HG02885 (cell line): ENCODE measurements around the gene CLCNKB.
"Not testable (repeated sequence)": the region's sequence is repeated elsewhere in the genome, so short reads cannot be mapped to it uniquely, and the experiment has no call there.

ENCODE experiments used
- ATAC-seq: cut with Tn5 transposase; IDR thresholded peaks from one replicate; pipeline ENCODE4 v1.9.1; 2021; ENCODE audit warnings: mild to moderate bottlenecking; ENCODE audit not compliant: unreplicated experiment, poor library complexity

The CLCNKB gene

DNA sequence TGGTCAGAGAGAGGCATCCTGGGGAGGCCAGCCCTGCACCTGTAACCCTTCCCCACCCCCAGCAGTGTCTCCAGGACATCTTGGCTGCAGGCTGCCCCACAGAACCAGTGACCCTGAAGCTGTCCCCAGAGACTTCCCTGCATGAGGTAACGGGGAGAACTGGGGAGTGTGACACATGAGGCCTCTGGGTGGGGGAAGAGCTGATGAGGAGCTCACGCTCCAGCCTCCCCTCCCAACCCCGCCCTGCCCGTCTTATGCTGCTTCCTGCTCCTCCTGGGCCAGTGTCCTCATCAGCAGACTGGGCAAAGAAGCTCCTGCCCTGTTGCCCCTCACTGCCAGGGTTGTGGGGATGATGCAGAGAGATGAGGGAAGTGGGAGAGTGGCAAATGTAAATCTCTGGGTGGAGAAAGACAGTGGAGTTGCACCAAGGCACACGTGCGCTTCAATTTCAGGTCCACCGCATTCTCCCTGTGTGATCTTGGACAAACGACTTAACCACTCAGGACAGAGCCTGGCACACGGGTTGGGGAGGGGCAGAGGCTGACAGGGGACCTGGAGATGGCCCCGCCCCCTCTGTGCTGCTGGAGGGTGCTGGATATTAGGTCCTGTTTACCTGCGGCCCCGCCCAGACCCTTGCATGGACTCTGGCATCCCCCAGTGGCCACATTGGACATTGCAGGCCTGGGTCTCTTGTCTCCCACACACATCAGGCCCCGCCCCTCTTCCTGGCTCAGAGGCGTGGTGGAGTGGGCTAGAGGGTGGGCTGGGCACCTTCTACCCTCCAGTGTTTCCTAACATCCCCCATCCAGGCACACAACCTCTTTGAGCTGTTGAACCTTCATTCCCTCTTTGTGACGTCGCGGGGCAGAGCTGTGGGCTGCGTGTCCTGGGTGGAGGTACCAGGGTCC, 12.3 kb downstream of the CLCNKB start:
- peak; percentile 73 for ATAC-seq

- ATAC-seq: not testable (repeated sequence)
Observed at GRCh38 chr1:16056521-16056912, 12.9 kb downstream of the CLCNKB start.

DNA sequence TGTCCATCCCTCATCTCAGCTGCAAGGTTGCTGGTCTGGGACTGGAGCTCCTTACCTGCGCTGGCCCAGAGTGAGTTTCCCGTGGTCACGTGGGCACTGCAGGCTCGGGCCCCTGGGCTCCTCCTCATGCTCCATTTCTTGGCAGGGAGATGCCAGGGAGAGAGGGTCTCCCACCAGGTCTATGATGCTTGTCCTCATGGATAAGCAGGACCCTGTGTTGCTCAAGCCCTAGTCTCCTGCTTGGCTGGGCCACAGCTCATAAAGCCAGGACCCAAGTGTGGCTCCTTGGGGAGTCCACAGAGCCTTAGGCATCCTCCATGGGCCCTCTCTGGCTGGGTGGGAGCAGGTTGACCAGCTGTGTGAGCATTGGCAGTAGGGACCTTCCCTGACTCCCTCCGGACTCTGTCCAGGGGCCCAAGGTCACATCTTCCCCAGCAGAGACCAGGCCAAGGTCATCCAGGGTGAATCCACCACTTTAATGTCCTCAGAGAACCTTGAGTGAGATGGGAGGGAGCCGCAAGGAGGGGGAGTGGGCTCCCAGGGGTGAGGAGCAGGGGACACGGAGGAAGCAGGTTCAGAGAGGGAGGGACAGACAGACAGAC, 13.8 kb downstream of the CLCNKB start:
- not testable (repeated sequence) for ATAC-seq

DNA sequence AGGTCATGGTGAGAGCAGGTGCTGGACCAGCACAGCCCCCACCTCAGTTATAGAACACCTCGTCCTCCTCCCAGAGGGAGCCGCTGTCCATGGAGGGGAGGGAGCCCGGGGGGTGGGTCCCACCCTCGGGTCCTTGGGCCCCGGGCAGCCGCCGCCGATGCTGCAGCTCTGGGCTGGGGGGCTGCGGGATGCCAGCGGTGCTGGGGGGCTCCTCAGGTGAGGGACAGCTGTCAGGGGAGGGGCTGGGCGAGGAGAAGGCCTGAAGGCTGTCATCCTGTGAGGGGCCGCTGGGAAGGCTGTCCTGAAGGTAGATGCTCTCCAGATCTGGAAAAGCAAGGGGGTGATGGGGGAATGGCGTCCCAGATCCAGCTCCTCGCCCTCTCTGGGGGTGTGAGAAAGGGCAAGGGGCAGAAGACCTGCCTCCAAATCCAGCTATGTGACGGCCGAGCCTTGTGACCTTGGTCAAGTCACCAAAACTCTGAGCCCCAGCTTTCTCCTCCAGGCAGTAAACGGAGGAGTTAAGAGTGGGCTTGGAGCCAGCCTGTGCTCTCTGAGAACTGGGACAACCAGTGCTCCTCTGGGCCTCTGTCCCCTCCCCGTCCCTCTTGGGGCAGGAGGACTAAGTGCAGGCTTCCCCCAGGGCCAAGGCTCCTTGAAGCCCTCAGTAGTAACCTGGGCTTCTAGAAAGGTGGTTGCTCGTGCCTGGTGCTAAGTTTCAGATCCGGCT, 15.0 kb downstream of the CLCNKB start:
- not testable (repeated sequence) for ATAC-seq

- no peak for ATAC-seq
Observed at GRCh38 chr1:16061266-16061665, 17.7 kb downstream of the CLCNKB start.

GRCh38 chr1:16061989-16062686, 18.6 kb downstream of the CLCNKB start:
- not testable (repeated sequence) for ATAC-seq

- ATAC-seq: not testable (repeated sequence)
Observed at GRCh38 chr1:16062687-16063075, 19.1 kb downstream of the CLCNKB start.

DNA sequence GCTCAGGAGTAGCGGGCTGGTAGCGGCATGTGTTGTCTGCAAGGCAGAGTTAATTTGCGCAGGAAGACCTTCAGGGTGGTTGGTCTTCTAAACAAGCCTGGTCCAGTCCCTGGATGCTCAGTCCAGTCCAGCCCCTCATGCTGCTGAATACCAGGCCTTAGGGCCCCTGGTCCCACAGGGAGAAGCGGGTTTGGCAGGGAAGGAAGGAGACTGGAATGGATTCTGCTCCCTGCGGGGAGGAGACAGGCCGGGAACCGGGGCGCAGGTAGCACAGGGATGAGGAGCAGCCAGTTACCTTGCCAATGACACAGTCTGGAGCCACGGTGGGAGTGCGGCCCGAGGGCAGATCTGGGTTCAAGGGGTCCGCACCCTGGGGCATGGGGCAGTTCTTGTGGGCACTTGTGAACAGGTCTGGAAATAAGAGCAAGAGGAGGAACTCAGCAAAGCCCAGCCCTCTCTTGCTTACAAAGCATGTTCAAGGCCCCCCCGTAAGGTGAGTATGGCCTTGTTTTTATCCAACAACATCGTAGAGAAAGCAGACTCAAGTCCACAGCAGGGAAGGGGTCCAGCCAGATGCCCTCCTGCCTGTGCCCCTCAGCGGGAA, 19.7 kb downstream of the CLCNKB start:
- ATAC-seq: no peak

DNA sequence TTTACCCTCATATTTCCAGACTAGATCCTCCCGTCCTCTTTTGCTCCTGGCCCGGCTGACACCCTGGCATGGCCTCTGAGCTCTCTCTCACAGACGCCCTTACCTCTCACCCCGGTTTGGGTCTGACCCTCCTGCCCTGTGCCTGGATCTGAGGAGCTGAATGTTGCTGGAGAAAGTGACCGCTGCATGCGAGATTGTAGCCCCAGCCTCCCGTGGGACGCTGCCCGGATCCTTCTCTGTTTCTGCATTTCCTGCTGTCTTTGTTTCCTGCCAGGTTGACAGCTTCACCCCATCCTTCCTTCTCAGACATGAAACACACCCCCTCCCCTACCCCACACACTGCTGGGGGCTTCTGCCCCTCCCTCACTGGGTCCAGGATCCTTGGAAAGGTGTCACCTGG, 20.3 kb downstream of the CLCNKB start:
- no peak for ATAC-seq

DNA sequence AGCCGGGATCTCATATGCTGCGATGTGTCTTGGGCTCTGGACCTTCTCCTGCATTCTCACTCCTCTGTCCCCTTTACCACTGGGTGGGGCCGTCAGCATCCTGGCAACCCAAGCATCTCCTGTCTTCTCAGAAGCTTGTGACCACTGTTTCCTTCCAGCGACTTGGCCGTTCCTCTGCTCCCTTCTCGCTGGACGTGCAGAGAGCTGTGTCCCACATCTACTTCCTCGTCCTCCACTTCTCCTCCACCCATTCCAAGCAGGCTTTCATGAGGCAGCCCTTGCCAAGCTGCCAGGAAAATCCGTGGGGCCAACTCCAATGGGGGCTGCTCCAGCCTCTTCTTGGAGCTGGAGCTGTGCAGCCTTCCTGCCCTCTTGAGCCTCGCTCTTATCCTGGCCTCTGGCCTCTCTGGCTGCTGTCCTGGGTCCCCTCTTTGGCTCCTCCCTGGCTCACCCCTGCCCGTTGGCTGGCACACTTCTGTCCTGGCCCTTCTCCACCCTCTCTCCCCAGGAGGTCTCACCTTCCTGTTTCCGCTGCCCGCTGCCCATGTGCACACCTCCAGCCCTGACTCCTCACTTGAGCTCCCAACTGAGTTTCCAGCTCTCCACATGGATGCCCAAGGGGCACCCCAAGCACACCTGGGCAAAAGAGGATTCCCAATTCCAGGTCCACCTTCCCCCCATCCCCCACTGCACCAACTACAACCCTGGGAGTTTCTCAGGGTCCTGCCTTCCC, 21.1 kb downstream of the CLCNKB start:
- ATAC-seq: no peak

DNA sequence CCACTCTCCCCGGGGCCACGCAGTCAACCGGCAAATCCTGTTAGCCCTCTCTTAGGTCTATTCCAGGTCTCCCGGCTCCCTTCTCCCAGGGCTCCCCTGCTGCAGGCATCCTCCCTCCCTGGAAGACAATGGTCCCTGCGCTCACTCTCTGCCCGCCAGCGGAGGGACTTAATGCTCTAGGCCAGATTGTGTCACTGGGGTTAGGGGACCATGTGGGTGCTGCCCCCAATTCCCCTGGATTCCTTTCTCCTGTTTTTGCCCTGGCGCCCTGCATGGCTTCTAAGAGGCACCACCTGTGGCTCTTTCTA, 21.6 kb downstream of the CLCNKB start:
- ATAC-seq: no peak

- ATAC-seq: no peak
Observed at GRCh38 chr1:16066245-16066644, 22.7 kb downstream of the CLCNKB start.

DNA sequence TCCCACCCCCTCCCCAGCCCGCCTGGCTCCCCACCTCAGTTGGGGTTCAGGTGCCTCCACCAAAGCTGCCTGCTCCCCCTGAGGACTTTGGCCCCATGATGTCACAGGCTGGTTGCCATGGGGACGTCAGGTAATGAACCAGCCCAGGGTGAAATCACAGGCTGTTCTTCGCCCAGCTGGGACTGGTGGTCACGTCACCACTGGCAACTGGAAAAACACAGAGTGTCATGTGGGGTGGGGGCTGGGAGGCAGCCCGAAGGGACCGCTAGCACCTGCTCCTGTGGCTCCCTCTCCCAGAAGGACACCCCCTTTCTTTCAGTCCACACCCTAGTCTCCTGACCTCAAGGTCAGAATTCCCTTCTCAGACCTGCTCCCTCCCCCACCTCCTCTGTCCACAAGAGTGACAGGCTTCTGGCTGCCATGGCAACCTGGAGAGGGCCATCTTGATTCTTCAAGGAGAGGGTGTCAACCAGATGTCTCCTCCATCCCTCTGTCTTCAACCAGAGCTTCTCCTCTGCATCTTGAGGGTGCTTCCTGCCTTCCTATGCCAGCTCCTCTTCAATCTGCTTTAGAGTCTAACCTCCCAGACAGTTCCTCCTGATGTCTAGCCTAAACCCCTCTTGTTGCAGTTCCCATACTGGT, 23.7 kb downstream of the CLCNKB start:
- no peak for ATAC-seq

DNA sequence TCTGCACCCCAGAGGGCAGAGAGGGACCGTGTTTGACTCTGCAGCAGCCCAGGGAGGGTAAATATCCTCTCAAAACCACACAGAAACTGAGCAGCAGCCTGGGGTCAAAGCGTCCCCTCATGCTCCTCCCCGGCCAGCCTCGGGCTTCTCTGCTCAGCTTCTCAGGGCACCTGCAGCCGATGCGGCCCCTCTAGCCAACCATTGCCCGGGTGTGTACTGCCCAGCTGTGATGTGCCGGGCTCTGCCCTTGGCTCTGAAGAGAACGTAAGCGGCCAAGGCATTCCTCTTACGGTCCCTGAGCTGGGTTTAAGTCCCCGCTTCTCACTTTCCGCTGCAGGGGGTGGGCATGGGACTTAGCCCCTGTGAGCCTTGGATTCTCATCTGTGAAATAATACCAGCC, 24.4 kb downstream of the CLCNKB start:
- ATAC-seq: no peak

- ATAC-seq: no peak
Observed at GRCh38 chr1:16068356-16069270, 25.0 kb downstream of the CLCNKB start.

- no peak for ATAC-seq
Observed at GRCh38 chr1:16070640-16071355, 27.2 kb downstream of the CLCNKB start.

GRCh38 chr1:16071614-16072013, 28.0 kb downstream of the CLCNKB start:
- ATAC-seq: no peak

GRCh38 chr1:16072095-16072494, 28.5 kb downstream of the CLCNKB start:
- ATAC-seq: no peak
